ENCODE measurements around the gene ARL16.

The ARL16 gene

GRCh38 chr17:81644496-81644895, 39.1 kb downstream of the ARL16 start:
- DNase-seq (ENCODE audit: low read depth), result no peak

- DNase-seq (ENCODE audit: low read depth), result peak; percentile 30
Measured at GRCh38 chr17:81641825-81642489, 41.6 kb downstream of the ARL16 start.

GRCh38 chr17:81640011-81640410, 43.6 kb downstream of the ARL16 start:
- no peak for DNase-seq (ENCODE audit: low read depth)

GRCh38 chr17:81638683-81639082, 44.9 kb downstream of the ARL16 start:
- DNase-seq (ENCODE audit: low read depth), result no peak

- peak; percentile 64 for DNase-seq (ENCODE audit: low read depth)
Measured at GRCh38 chr17:81636505-81637288, 46.9 kb downstream of the ARL16 start, which contains the start of the genes NPLOC4 and TSPAN10. TSS of gene NPLOC4 (minus strand) at chr17:81637112. CDS start at chr17:81636930, 182 bp downstream. TSS of gene TSPAN10 (plus strand) at chr17:81637196. CDS start at chr17:81642413, 5,217 bp downstream.

- DNase-seq (ENCODE audit: low read depth), result peak; percentile 28
Measured at GRCh38 chr17:81635973-81636504, 47.6 kb downstream of the ARL16 start.

- DNase-seq (ENCODE audit: low read depth), result no peak
Measured at GRCh38 chr17:81635431-81635830, 48.2 kb downstream of the ARL16 start.

- no peak for DNase-seq (ENCODE audit: low read depth)
Measured at GRCh38 chr17:81631482-81631881, 52.1 kb downstream of the ARL16 start.

Data from stromal cell of bone marrow (primary cell).